Testis (tissue), 2 donors: ENCODE measurements around the gene SLC2A9.

Source experiments
- CTCF ChIP-seq, 3 experiments: fragments of 450-650 bp in 2 of 3; fragments of 200-600 bp in 1 of 3; sonication (generic) in 1 of 3; IDR thresholded peaks; one replicate each; pipeline ENCODE4 v1.5.1; 2016 to 2019; ENCODE audit warnings: antibody characterized with exemption in 3 of 3, mild to moderate bottlenecking in 2 of 3, moderate library complexity in 1 of 3
- POLR2A ChIP-seq: fragments of 450-650 bp; IDR thresholded peaks from one replicate; pipeline ENCODE4 v1.6.1; 2017; ENCODE audit warnings: antibody characterized with exemption, mild to moderate bottlenecking, moderate library complexity

DNA sequence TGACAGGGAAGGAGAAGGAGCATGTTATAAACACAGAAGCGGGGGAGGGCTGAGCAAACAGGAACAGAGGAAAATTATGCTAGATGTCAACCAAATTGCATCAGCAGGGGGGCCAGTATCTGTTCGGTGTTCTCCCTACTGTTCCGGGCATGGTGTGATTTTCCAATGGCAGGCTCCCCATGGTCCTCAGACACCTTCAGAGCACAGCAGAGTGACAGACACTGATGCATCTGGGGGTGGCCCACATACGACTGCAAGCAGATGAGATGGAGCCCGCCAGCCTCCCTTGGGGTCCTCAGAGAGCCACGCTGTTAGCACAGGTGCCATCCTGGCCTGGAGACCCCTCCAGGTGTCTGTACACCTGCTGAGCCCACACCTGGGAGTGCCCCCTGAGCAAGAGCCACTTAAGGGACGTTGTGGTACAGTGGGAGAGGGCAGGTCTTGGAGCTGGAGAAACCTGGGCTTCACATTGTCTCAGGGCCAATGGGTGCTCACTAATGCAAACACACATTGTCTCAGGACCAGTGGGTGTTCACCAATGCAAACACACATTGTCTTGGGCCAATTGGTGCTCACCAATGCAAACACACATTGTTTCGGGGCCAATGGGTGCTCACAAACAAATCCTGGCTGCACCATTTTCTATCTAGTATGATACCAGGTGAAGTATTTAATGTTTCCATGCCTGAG is 95.4 kb downstream of the SLC2A9 start:
- TF ChIP-seq POLR2A (no peak), CTCF (IDR thresholded peaks at IDR 0.05) (no peak)
